Neural cell (in vitro differentiated cells): ENCODE measurements around the gene DPP10. TPM values are rescaled to one million over a fixed set of nuclear protein-coding genes. Genes with fewer than 3 reads are reported as not detected.

Source experiments
- H2AFZ ChIP-seq: fragments of 200-600, 300-800 bp; sonication (generic), shearing (Covaris generic); 2 replicates; pipeline ENCODE4 v1.6.0; 2014; ENCODE audit warnings: low read depth, mild to moderate bottlenecking, antibody characterized with exemption, low read length, moderate library complexity
- H3F3A ChIP-seq: fragments of 200-600 bp; shearing (Covaris generic); 2 replicates; pipeline ENCODE4 v1.6.1; 2016; ENCODE audit warnings: mild to moderate bottlenecking, moderate library complexity, mixed read lengths, antibody characterized with exemption, low read length; ENCODE audit not compliant: insufficient read depth, poor library complexity, severe bottlenecking
- H3K27ac ChIP-seq: fragments of 200-600, 300-800 bp; sonication (generic), shearing (Covaris generic); 2 replicates; pipeline ENCODE4 v1.5.1; 2014; ENCODE audit warnings: mild to moderate bottlenecking, low read length, moderate library complexity
- H3K27me3 ChIP-seq: fragments of 300-800, 200-600 bp; sonication (generic), shearing (Covaris generic); 2 replicates; pipeline ENCODE4 v1.6.0; 2014; ENCODE audit warnings: mild to moderate bottlenecking, low read depth, low read length, moderate library complexity; ENCODE audit not compliant: insufficient read depth
- H3K36me3 ChIP-seq: fragments of 300-800, 200-600 bp; sonication (generic), shearing (Covaris generic); 2 replicates; pipeline ENCODE4 v1.5.1; 2014; ENCODE audit warnings: mild to moderate bottlenecking, antibody characterized with exemption, low read length, moderate library complexity; ENCODE audit not compliant: insufficient read depth
- H3K4me2 ChIP-seq: fragments of 300-800, 200-600 bp; sonication (generic), shearing (Covaris generic); 2 replicates; pipeline ENCODE4 v1.6.0; 2014; ENCODE audit warnings: mild to moderate bottlenecking, low read length
- H3K4me3 ChIP-seq: fragments of 300-800, 200-600 bp; sonication (generic), shearing (Covaris generic); 2 replicates; pipeline ENCODE4 v1.5.1; 2014; ENCODE audit warnings: mild to moderate bottlenecking, low read length, moderate library complexity
- H3K79me2 ChIP-seq: fragments of 200-600 bp; shearing (Covaris generic); replicated peaks from 2 replicates; pipeline ENCODE4 v1.6.0; 2014; ENCODE audit warnings: mild to moderate bottlenecking, low read length, moderate library complexity; ENCODE audit not compliant: insufficient read depth
- H3K9ac ChIP-seq: fragments of 300-800, 200-600 bp; sonication (generic), shearing (Covaris generic); 2 replicates; pipeline ENCODE4 v1.6.1; 2016; ENCODE audit warnings: mild to moderate bottlenecking, low read length, mixed read lengths
- H3K9me2 ChIP-seq: fragments of 200-600 bp; shearing (Covaris generic); 2 replicates; pipeline ENCODE4 v1.6.1; 2016; ENCODE audit warnings: mild to moderate bottlenecking, low read length, mixed read lengths; ENCODE audit not compliant: insufficient read depth
- H3K9me3 ChIP-seq: fragments of 200-600, 300-800 bp; sonication (generic), shearing (Covaris generic); 2 replicates; pipeline ENCODE4 v1.6.1; 2016; ENCODE audit warnings: mild to moderate bottlenecking, mixed run types, low read length, moderate library complexity, mixed read lengths
- H4K20me1 ChIP-seq: fragments of 200-600 bp; shearing (Covaris generic); 2 replicates; pipeline ENCODE4 v1.6.1; 2016; ENCODE audit warnings: mild to moderate bottlenecking, mixed run types; ENCODE audit not compliant: insufficient read depth
- EP300 ChIP-seq: fragments of 450-650 bp; conservative IDR thresholded peaks from 2 replicates; pipeline ENCODE4 v1.6.1; 2014; ENCODE audit warnings: antibody characterized with exemption, mild to moderate bottlenecking, moderate library complexity; ENCODE audit not compliant: poor library complexity, severe bottlenecking
- EZH2 ChIP-seq: fragments of 200-600, 300-800 bp; shearing (Covaris generic), sonication (generic); IDR thresholded peaks from 2 replicates; pipeline ENCODE4 v1.6.1; 2014; ENCODE audit warnings: antibody characterized with exemption, low read length, borderline replicate concordance, mild to moderate bottlenecking; ENCODE audit not compliant: insufficient read depth, poor library complexity, severe bottlenecking
- MXI1 ChIP-seq: fragments of 450-650 bp; conservative IDR thresholded peaks from 2 replicates; pipeline ENCODE4 v1.6.1; 2014; ENCODE audit warnings: antibody characterized with exemption, mild to moderate bottlenecking; ENCODE audit not compliant: poor library complexity, severe bottlenecking
- POLR2AphosphoS5 ChIP-seq: IDR thresholded peaks from 2 replicates; pipeline ENCODE4 v1.6.1; 2012
- RAD21 ChIP-seq: fragments of 450-650 bp; conservative IDR thresholded peaks from 2 replicates; pipeline ENCODE4 v1.6.1; 2014; ENCODE audit warnings: antibody characterized with exemption, mild to moderate bottlenecking, moderate library complexity
- REST ChIP-seq: IDR thresholded peaks from 2 replicates; pipeline ENCODE4 v1.6.1; 2012; ENCODE audit warnings: borderline replicate concordance
- SMC3 ChIP-seq: fragments of 450-650 bp; conservative IDR thresholded peaks from 2 replicates; pipeline ENCODE4 v1.6.1; 2014; ENCODE audit warnings: antibody characterized with exemption, mild to moderate bottlenecking, moderate library complexity; ENCODE audit not compliant: poor library complexity
- TAF1 ChIP-seq: IDR thresholded peaks from 2 replicates; pipeline ENCODE4 v1.6.1; 2012; ENCODE audit warnings: low read depth
- polyA plus RNA-seq: library from polyadenylated mRNA; depleted of rRNA; stranded (reverse); fragments of >200 nt; gene quantifications from 2 replicates; pipeline ENCODE4 v1.2.3, GENCODE V29; 2014
- TF ChIP-seq, protein P1 (sequence below): fragments of 450-650 bp; IDR thresholded peaks from 2 replicates; pipeline ENCODE4 v1.5.1; 2014; ENCODE audit warnings: antibody characterized with exemption, mild to moderate bottlenecking, moderate library complexity; ENCODE audit not compliant: poor library complexity, severe bottlenecking

The DPP10 gene
- polyA plus RNA-seq, 1 donor from 2014 or later: 13.9 TPM

DNA sequence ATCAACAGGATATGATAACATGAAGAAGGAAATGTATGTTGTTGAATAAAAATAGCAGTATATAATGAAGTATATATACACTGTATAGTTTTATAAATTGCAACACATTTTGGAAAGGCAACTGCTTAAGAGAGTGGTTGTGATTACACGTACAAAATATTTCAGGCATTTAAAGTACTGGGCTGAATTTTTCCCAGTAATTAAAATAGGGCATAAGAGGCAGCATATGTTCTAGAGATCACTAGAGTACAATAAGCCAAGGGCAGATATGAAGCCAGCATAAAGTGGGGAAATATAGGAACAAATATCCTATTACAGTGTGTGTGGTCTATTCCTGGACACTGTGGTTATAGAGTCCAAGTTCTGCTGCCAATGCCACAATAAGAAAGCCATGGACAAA, 14.1 kb downstream of the DPP10 start:
- no peaks in the 10 kb centered on the region for H3K9me3 ChIP-seq
- no peak overlapping the region for H3K4me3 ChIP-seq
- H3K27me3 ChIP-seq: no peaks in the 10 kb centered on the region
- no peak overlapping the region for H3K9ac ChIP-seq
- no peaks in the 10 kb centered on the region for H3K9me2 ChIP-seq
- H3F3A ChIP-seq: no peaks in the 10 kb centered on the region
- no peaks in the 10 kb centered on the region for H4K20me1 ChIP-seq
- H3K79me2 ChIP-seq: no peaks in the 10 kb centered on the region
- TF ChIP-seq TAF1 (no peak), REST (no peak), SMC3 (no peak), EZH2 (no peak)
- H2AFZ ChIP-seq: no peak overlapping the region
- no peak overlapping the region for H3K27ac ChIP-seq
- no peak overlapping the region for H3K4me2 ChIP-seq
- H3K36me3 ChIP-seq: no peaks in the 10 kb centered on the region

GRCh38 chr2:114457956-114458355, 15.5 kb downstream of the DPP10 start:
- H3K36me3 ChIP-seq: no peaks in the 10 kb centered on the region
- H3K27me3 ChIP-seq: no peaks in the 10 kb centered on the region
- H3K9me2 ChIP-seq: no peaks in the 10 kb centered on the region
- H3K27ac ChIP-seq: no peak overlapping the region
- H4K20me1 ChIP-seq: no peaks in the 10 kb centered on the region
- no peaks in the 10 kb centered on the region for H3F3A ChIP-seq
- no peak overlapping the region for H2AFZ ChIP-seq
- no peaks in the 10 kb centered on the region for H3K9me3 ChIP-seq
- H3K4me3 ChIP-seq: no peak overlapping the region
- H3K9ac ChIP-seq: no peak overlapping the region
- no peak for TF ChIP-seq POLR2AphosphoS5
- no peak for TF ChIP-seq RAD21
- TF ChIP-seq REST: no peak
- no peak for TF ChIP-seq TAF1
- TF ChIP-seq MXI1: no peak
- TF ChIP-seq, protein P1, sequence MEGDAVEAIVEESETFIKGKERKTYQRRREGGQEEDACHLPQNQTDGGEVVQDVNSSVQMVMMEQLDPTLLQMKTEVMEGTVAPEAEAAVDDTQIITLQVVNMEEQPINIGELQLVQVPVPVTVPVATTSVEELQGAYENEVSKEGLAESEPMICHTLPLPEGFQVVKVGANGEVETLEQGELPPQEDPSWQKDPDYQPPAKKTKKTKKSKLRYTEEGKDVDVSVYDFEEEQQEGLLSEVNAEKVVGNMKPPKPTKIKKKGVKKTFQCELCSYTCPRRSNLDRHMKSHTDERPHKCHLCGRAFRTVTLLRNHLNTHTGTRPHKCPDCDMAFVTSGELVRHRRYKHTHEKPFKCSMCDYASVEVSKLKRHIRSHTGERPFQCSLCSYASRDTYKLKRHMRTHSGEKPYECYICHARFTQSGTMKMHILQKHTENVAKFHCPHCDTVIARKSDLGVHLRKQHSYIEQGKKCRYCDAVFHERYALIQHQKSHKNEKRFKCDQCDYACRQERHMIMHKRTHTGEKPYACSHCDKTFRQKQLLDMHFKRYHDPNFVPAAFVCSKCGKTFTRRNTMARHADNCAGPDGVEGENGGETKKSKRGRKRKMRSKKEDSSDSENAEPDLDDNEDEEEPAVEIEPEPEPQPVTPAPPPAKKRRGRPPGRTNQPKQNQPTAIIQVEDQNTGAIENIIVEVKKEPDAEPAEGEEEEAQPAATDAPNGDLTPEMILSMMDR: no peak
- no peak for TF ChIP-seq EP300
- H3K79me2 ChIP-seq: no peaks in the 10 kb centered on the region
- no peak overlapping the region for H3K4me2 ChIP-seq
